ENCODE data around the gene KCNAB2.

GRCh38 chr1:6093071-6093470 is 47.4 kb downstream of the KCNAB2 start:
- TF ChIP-seq CTCF (IDR thresholded peaks at IDR 0.05), result no peak
- TF ChIP-seq POLR2A (IDR thresholded peaks at IDR 0.05), result no peak
